HFF-Myc (cell line): ENCODE measurements around the gene AFF3.

Source experiments
- DNase-seq: peaks from one replicate; pipeline ENCODE4 v3.0.0-alpha.2; 2011; ENCODE audit warnings: low read depth; ENCODE audit errors: extremely low read depth
- H3K4me3 ChIP-seq: replicated peaks from 2 replicates; pipeline ENCODE4 v1.5.1; 2011; ENCODE audit warnings: low read depth, mild to moderate bottlenecking, control low read depth, low read length
- TF ChIP-seq, protein P1 (sequence below): IDR thresholded peaks from 2 replicates; pipeline ENCODE4 v1.5.1; 2012; ENCODE audit warnings: mild to moderate bottlenecking, low read depth, low read length, control low read depth; ENCODE audit errors: missing control alignments

Gene AFF3

DNA sequence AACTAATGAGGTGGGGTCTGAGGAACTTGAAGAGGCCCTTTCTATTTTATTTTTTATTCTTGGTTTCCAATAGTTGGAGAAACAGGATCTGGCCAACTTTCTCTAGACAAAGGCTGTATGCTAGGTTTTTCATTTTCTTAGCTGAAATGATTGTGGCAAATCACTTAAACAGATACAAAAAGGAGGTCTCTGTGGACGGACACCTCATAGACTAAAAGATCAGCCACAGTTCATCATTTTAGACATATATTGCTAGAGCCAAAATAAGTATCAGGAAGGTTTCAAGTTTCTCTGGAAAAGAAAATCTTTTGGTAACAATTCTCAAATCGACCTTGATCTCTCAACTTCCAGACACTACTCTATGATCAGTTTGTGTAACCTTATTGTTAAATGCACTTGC lies 428.0 kb downstream of the AFF3 start:
- DNase-seq: no peak
- TF ChIP-seq, protein P1, sequence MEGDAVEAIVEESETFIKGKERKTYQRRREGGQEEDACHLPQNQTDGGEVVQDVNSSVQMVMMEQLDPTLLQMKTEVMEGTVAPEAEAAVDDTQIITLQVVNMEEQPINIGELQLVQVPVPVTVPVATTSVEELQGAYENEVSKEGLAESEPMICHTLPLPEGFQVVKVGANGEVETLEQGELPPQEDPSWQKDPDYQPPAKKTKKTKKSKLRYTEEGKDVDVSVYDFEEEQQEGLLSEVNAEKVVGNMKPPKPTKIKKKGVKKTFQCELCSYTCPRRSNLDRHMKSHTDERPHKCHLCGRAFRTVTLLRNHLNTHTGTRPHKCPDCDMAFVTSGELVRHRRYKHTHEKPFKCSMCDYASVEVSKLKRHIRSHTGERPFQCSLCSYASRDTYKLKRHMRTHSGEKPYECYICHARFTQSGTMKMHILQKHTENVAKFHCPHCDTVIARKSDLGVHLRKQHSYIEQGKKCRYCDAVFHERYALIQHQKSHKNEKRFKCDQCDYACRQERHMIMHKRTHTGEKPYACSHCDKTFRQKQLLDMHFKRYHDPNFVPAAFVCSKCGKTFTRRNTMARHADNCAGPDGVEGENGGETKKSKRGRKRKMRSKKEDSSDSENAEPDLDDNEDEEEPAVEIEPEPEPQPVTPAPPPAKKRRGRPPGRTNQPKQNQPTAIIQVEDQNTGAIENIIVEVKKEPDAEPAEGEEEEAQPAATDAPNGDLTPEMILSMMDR: no peak
- H3K4me3 ChIP-seq: no peak overlapping the region

DNA sequence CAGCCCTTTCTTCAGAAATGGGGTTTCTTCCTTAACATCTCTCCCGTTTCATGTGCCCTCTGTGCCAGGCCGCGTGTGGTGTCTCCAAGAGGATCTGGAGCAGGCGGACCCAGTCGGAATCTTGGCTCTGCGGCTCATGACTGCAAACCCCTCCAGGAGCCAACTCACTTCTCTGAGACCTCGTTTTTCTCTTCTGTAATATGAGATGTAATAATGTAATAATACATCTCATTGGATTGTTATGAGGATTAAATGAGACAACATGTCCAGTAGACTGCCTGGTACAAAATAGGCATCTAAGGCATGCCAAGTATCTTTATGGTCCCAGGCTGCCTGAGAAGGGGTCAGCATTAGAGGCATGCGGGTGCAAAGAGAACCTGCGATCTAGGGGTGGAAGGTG lies 431.2 kb downstream of the AFF3 start:
- no peak for DNase-seq
- H3K4me3 ChIP-seq: no peak overlapping the region

DNA sequence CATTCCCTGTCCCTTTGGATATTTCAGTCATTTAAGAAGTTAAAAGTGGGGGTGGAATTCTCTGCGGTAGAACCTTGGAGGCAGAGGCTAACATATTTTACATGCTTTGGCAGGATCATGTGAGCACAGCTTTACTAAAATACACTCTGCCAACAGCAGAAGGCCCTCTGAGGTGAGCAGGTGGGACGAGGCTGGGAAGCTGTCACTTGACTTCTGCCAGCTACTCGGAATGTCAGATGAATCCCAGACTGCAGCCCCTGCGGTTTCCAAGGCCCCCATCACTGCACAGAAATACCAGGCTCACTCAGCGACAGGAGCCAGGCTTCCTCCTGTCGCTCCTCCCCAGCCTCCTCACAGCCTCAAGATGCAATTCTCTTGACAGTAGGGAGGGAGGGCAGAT lies 431.7 kb downstream of the AFF3 start:
- no peak for DNase-seq
- no peak overlapping the region for H3K4me3 ChIP-seq
- TF ChIP-seq, protein P1: no peak

More for the DNA sequence above, 431.2 kb downstream of the AFF3 start:
- TF ChIP-seq, protein P1: no peak

DNA sequence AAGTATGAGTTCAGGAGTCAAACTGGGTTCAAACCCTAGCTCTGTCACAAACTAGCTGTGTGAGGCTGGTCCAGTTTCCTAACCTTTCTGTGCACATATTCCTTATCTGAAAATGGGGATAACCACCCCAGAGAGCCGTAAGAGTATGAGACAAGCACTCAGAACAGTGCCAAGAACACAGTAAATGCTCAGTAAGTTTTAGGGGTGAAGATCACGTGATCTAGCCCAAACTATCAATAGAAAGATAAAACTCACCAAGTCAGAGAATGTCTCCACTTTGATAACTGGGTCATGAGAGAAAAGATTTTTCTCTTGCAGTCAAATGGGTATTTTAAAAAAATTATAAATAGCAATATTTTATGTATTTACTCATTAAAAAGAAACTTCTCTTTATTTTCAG lies 433.2 kb downstream of the AFF3 start:
- no peak for DNase-seq
- H3K4me3 ChIP-seq: no peak overlapping the region
- TF ChIP-seq, protein P1: no peak

DNA sequence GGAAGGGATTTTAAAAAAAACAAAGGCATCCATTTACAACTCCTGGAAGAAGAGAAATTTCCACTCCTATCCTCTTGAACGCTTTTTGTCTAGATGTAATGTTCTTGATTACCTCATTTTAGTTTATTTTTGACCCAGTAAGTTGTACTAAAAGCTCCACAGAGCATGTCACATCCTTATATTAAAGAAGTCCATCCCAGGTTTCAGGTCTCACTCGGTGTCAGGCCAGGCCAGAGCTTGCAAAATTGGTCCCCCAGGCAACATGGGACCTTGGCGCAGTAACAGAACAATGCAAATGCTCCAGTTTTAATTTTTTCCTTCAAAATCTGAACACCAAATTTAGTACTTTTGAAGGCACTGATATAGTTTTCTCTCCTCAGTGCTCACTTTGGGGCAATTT lies 434.2 kb downstream of the AFF3 start:
- no peak overlapping the region for H3K4me3 ChIP-seq
- no peak for DNase-seq
- TF ChIP-seq, protein P1: no peak

DNA sequence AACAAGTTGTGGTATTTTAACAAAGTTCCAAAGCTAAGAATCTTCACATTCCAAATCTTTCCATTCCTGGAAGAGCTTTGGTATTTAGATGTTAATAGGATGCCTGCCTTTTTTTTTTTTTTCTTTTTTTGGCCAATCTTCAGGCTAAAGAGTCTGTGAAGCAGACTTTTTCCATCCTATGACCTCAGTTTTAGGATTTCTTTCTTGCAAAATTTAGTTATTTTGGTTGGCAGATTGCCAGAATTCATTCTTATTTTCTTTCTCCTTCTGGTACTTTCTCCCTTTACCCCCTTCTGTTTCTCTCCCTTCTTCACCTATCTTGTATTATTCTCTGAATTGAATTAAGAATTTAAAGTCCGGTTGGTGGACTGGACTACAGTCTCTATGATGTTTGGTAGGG lies 434.8 kb downstream of the AFF3 start:
- DNase-seq: no peak
- no peak overlapping the region for H3K4me3 ChIP-seq
- TF ChIP-seq, protein P1: no peak

DNA sequence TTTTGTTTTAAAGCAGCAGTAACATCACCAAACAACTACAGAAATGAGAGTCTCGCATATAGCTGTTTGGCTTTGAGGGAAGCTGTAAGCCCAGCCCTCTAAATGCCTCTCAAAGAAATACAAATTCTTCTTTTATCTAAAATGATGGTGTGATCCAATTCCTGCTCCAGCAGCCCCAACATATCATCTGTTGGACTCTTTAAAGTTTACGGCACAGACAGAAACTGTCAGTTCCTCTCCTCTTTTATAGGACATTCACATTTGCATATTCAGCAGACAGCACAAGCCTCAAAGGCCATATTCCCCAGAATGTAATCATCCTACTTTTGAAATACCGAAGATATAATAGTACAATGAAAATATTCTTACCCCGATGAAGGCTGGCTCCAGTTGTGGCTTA lies 435.7 kb downstream of the AFF3 start:
- TF ChIP-seq, protein P1: no peak
- no peak for DNase-seq
- no peak overlapping the region for H3K4me3 ChIP-seq
